ENCODE results near the gene BRSK2. TPM values are rescaled to one million over a fixed set of nuclear protein-coding genes. Genes with fewer than 3 reads are reported as not detected.

BRSK2 gene
- total RNA-seq, 3 donors from 2014 or later (not counting 1 experiment from before 2014, with no cell fraction given): 0.11 to 0.14 TPM; not detected in 1

- Mint-ChIP-seq H3K4me3 (no peak overlapping the region), H3K27me3 (ENCODE audit: low read depth in 2 of 2) (no peaks in the 10 kb centered on the region), H3K9me3 (no peaks in the 10 kb centered on the region), H3K4me1 (no peaks in the 10 kb centered on the region), H3K36me3 (no peaks in the 10 kb centered on the region), H3K27ac (no peak overlapping the region)
- Histone ChIP-seq H3K36me3 (ENCODE audit: control insufficient read depth, insufficient read depth, low read length) (no peaks in the 10 kb centered on the region), H3K27me3 (ENCODE audit: control insufficient read depth, insufficient read depth, low read length) (no peaks in the 10 kb centered on the region), H3K9me3 (ENCODE audit: control insufficient read depth, insufficient read depth, low read length) (no peaks in the 10 kb centered on the region), H3K4me3 (ENCODE audit: low read length) (no peak overlapping the region), H3K27ac (ENCODE audit: low read length) (no peak overlapping the region), H3K4me1 (ENCODE audit: control insufficient read depth, insufficient read depth, low read length) (no peaks in the 10 kb centered on the region)
- intact Hi-C loops (cut with micrococcal nuclease): no loop called here
- no peak for DNase-seq
- WGBS (ENCODE audit: insufficient coverage): 87% methylated on average over 24 of the region's 24 CpGs
- no peak for TF ChIP-seq CTCF (IDR thresholded peaks at IDR 0.05)
- ATAC-seq: no peak
Measured at GRCh38 chr11:1405186-1406020, 15.7 kb downstream of the BRSK2 start.

- TF ChIP-seq CTCF (IDR thresholded peaks at IDR 0.05): no peak
- Mint-ChIP-seq H3K27me3 (ENCODE audit: low read depth in 2 of 2) (no peaks in the 10 kb centered on the region), H3K4me3 (no peak overlapping the region), H3K27ac (no peak overlapping the region), H3K36me3 (no peaks in the 10 kb centered on the region), H3K4me1 (no peaks in the 10 kb centered on the region), H3K9me3 (no peaks in the 10 kb centered on the region)
- Histone ChIP-seq H3K4me3 (ENCODE audit: low read length) (no peak overlapping the region), H3K36me3 (ENCODE audit: control insufficient read depth, insufficient read depth, low read length) (no peaks in the 10 kb centered on the region), H3K27ac (ENCODE audit: low read length) (no peak overlapping the region), H3K27me3 (ENCODE audit: control insufficient read depth, insufficient read depth, low read length) (no peaks in the 10 kb centered on the region), H3K9me3 (ENCODE audit: control insufficient read depth, insufficient read depth, low read length) (no peaks in the 10 kb centered on the region), H3K4me1 (ENCODE audit: control insufficient read depth, insufficient read depth, low read length) (no peaks in the 10 kb centered on the region)
- intact Hi-C loops (cut with micrococcal nuclease): no loop called here
- ATAC-seq (no peak), DNase-seq (no peak)
- WGBS (ENCODE audit: insufficient coverage): 83% methylated on average over 31 of the region's 31 CpGs
Measured at GRCh38 chr11:1406571-1407485, 17.1 kb downstream of the BRSK2 start.

- no peak for DNase-seq
- H3K27ac Mint-ChIP-seq: no peak overlapping the region
Measured at GRCh38 chr11:1407668-1408067, 17.9 kb downstream of the BRSK2 start.

More at GRCh38 chr11:1407668-1408067, 17.9 kb downstream of the BRSK2 start:
- H3K9me3 ChIP-seq (ENCODE audit: control insufficient read depth, insufficient read depth, low read length): no peaks in the 10 kb centered on the region
- no peak overlapping the region for H3K4me3 Mint-ChIP-seq
- H3K4me3 ChIP-seq (ENCODE audit: low read length): no peak overlapping the region
- H3K9me3 Mint-ChIP-seq: no peaks in the 10 kb centered on the region
- H3K4me1 ChIP-seq (ENCODE audit: control insufficient read depth, insufficient read depth, low read length): no peaks in the 10 kb centered on the region
- ATAC-seq: no peak
- intact Hi-C loops (cut with micrococcal nuclease): no loop called here
- H3K27ac ChIP-seq (ENCODE audit: low read length): no peak overlapping the region
- H3K4me1 Mint-ChIP-seq: no peaks in the 10 kb centered on the region
- no peaks in the 10 kb centered on the region for H3K27me3 ChIP-seq (ENCODE audit: control insufficient read depth, insufficient read depth, low read length)
- H3K27me3 Mint-ChIP-seq (ENCODE audit: low read depth in 2 of 2): no peaks in the 10 kb centered on the region
- 95% methylated on average over 8 of the region's 8 CpGs for WGBS (ENCODE audit: insufficient coverage)
- H3K36me3 Mint-ChIP-seq: no peaks in the 10 kb centered on the region
- TF ChIP-seq CTCF (IDR thresholded peaks at IDR 0.05): no peak
- no peaks in the 10 kb centered on the region for H3K36me3 ChIP-seq (ENCODE audit: control insufficient read depth, insufficient read depth, low read length)

Measured in natural killer cell (primary cell).